Measurements from ENCODE around the gene NOS1AP.
A peak's percentile ranks its signal among the peaks of the same experiment; 100 is the strongest.

The NOS1AP gene

DNA sequence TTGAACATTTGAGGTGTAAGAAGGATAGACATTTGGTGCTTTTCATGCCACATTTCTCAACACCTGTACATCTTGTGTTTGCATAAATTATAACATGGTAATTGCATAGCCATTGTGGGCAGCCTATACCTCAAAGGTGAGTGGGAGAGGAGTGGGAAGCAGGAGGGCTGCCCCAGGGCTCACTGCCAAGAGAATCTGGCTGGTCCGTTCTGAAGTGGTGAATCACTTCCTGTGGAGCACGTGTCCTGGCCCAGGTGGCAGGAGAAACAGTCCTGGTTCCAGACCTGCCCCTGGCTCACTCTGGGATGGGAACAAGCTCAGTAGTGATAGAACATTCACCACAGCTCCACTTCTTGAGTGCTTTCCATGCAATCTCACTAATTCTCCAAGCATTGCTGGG lies 34.2 kb upstream of the NOS1AP start:
- no peak overlapping the region for H2AFZ ChIP-seq (ENCODE audit: low read length)

DNA sequence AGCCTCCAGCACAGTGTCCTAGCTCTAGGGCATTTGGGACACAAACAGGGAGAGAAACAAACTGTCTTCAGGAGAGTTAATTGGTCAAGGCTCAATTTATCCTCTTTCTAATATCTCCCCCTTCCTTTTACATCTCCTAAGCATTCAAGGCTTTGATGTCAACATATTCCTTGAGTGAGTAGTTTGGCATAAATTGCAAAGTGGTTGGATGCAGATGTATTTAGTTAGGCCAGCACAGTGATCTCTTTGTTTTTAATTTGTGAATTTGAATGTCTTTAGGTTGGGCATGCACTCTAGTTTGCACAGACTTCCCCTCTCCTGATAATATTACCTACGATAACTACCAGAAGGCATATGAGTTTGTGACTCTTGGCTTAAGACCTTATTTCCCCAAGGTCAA lies 33.3 kb upstream of the NOS1AP start:
- Histone ChIP-seq H3K79me2 (ENCODE audit: insufficient read depth, low read length) (no peaks in the 10 kb centered on the region), H2AFZ (ENCODE audit: low read length) (no peak overlapping the region), H3K4me1 (ENCODE audit: insufficient read depth, low read length, poor library complexity, severe bottlenecking) (no peaks in the 10 kb centered on the region), H3K4me2 (ENCODE audit: low read depth, low read length, poor library complexity, severe bottlenecking) (no peak overlapping the region), H3K4me3 (ENCODE audit: low read length, poor library complexity, severe bottlenecking) (no peak overlapping the region), H3K9ac (ENCODE audit: low read depth, low read length, poor library complexity, severe bottlenecking) (no peak overlapping the region), H3K36me3 (ENCODE audit: insufficient read depth, low read length) (no peaks in the 10 kb centered on the region), H3F3A (ENCODE audit: low read depth) (no peaks in the 10 kb centered on the region), H3K9me3 (ENCODE audit: insufficient read depth, low read depth, low read length) (no peaks in the 10 kb centered on the region), H3K9me2 (replicated peaks; ENCODE audit: low read depth, low read length) (no peaks in the 10 kb centered on the region), H3K27me3 (ENCODE audit: insufficient read depth, low read length, poor library complexity, severe bottlenecking) (no peaks in the 10 kb centered on the region), H4K20me1 (ENCODE audit: insufficient read depth, low read length, poor library complexity, severe bottlenecking) (no peaks in the 10 kb centered on the region)
- no peak for TF ChIP-seq EZH2phosphoT487 (IDR thresholded peaks at IDR 0.05; ENCODE audit: borderline replicate concordance)
- TF ChIP-seq, protein P1, sequence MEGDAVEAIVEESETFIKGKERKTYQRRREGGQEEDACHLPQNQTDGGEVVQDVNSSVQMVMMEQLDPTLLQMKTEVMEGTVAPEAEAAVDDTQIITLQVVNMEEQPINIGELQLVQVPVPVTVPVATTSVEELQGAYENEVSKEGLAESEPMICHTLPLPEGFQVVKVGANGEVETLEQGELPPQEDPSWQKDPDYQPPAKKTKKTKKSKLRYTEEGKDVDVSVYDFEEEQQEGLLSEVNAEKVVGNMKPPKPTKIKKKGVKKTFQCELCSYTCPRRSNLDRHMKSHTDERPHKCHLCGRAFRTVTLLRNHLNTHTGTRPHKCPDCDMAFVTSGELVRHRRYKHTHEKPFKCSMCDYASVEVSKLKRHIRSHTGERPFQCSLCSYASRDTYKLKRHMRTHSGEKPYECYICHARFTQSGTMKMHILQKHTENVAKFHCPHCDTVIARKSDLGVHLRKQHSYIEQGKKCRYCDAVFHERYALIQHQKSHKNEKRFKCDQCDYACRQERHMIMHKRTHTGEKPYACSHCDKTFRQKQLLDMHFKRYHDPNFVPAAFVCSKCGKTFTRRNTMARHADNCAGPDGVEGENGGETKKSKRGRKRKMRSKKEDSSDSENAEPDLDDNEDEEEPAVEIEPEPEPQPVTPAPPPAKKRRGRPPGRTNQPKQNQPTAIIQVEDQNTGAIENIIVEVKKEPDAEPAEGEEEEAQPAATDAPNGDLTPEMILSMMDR (conservative IDR thresholded peaks at IDR 0.05; ENCODE audit: low read length) = no peak

More for the DNA sequence above, 34.2 kb upstream of the NOS1AP start:
- Histone ChIP-seq H4K20me1 (ENCODE audit: insufficient read depth, low read length, poor library complexity, severe bottlenecking) (no peaks in the 10 kb centered on the region), H3K9me3 (ENCODE audit: insufficient read depth, low read depth, low read length) (no peaks in the 10 kb centered on the region), H3K9me2 (replicated peaks; ENCODE audit: low read depth, low read length) (no peaks in the 10 kb centered on the region), H3K4me2 (ENCODE audit: low read depth, low read length, poor library complexity, severe bottlenecking) (no peak overlapping the region), H3K27me3 (ENCODE audit: insufficient read depth, low read length, poor library complexity, severe bottlenecking) (no peaks in the 10 kb centered on the region), H3K79me2 (ENCODE audit: insufficient read depth, low read length) (no peaks in the 10 kb centered on the region), H3K36me3 (ENCODE audit: insufficient read depth, low read length) (no peaks in the 10 kb centered on the region), H3K9ac (ENCODE audit: low read depth, low read length, poor library complexity, severe bottlenecking) (no peak overlapping the region), H3K4me1 (ENCODE audit: insufficient read depth, low read length, poor library complexity, severe bottlenecking) (no peaks in the 10 kb centered on the region), H3F3A (ENCODE audit: low read depth) (no peaks in the 10 kb centered on the region), H3K4me3 (ENCODE audit: low read length, poor library complexity, severe bottlenecking) (no peak overlapping the region)
- TF ChIP-seq EZH2phosphoT487 (IDR thresholded peaks at IDR 0.05; ENCODE audit: borderline replicate concordance) = no peak
- TF ChIP-seq, protein P1 (conservative IDR thresholded peaks at IDR 0.05; ENCODE audit: low read length) = no peak

DNA sequence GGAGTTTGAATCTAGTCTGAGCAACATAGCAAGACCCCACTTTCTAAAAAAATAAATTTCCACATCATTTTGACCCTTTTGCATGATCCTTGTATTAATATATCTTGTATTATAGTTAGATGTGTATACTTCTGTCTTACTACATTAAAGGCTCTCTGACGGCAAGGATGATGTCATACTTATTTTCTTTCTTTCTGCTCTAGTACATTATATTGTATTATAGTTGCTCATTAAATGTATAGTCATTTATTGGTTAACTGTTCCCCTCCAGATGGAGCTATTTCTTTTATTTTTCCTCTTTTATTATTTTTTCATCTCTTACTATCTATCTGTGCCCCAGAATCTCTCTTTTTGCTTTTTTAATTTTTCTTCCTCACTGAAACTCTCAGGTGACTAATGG lies 30.9 kb upstream of the NOS1AP start:
- Histone ChIP-seq H2AFZ (ENCODE audit: low read length) (no peak overlapping the region), H3K4me1 (ENCODE audit: insufficient read depth, low read length, poor library complexity, severe bottlenecking) (no peaks in the 10 kb centered on the region), H4K20me1 (ENCODE audit: insufficient read depth, low read length, poor library complexity, severe bottlenecking) (no peaks in the 10 kb centered on the region), H3K36me3 (ENCODE audit: insufficient read depth, low read length) (no peaks in the 10 kb centered on the region), H3K27me3 (ENCODE audit: insufficient read depth, low read length, poor library complexity, severe bottlenecking) (no peaks in the 10 kb centered on the region), H3F3A (ENCODE audit: low read depth) (no peaks in the 10 kb centered on the region), H3K4me2 (ENCODE audit: low read depth, low read length, poor library complexity, severe bottlenecking) (no peak overlapping the region), H3K9me2 (replicated peaks; ENCODE audit: low read depth, low read length) (no peaks in the 10 kb centered on the region), H3K79me2 (ENCODE audit: insufficient read depth, low read length) (no peaks in the 10 kb centered on the region), H3K9me3 (ENCODE audit: insufficient read depth, low read depth, low read length) (no peaks in the 10 kb centered on the region), H3K4me3 (ENCODE audit: low read length, poor library complexity, severe bottlenecking) (no peak overlapping the region), H3K9ac (ENCODE audit: low read depth, low read length, poor library complexity, severe bottlenecking) (no peak overlapping the region)
- no peak for TF ChIP-seq EZH2phosphoT487 (IDR thresholded peaks at IDR 0.05; ENCODE audit: borderline replicate concordance)
- TF ChIP-seq, protein P1 (conservative IDR thresholded peaks at IDR 0.05; ENCODE audit: low read length) = peak; percentile 17; the same call in 1 of the 2 replicates
